Epithelial cell of proximal tubule (primary cell): ENCODE measurements around the gene TEX264. TPM values are rescaled to one million over a fixed set of nuclear protein-coding genes. Genes with fewer than 3 reads are reported as not detected.
A peak's percentile ranks its signal among the peaks of the same experiment; 100 is the strongest.
"Not testable (repeated sequence)": the region's sequence is repeated elsewhere in the genome, so short reads cannot be mapped to it uniquely, and the experiment has no call there.

ENCODE experiments used
- DNase-seq: peaks from one replicate; pipeline ENCODE4 v3.0.0-alpha.2; 2011; ENCODE audit warnings: low read depth
- H3K4me3 ChIP-seq: 2 replicates; pipeline ENCODE4 v1.5.1; 2011; ENCODE audit warnings: low read depth, mild to moderate bottlenecking, low read length
- total RNA-seq: library from RNA; depleted of rRNA; stranded (reverse); fragments of >200 nt; gene quantifications from 2 replicates; pipeline ENCODE4 v1.2.3, GENCODE V29; 2015
- TF ChIP-seq, protein P1 (sequence below): conservative IDR thresholded peaks from 2 replicates; pipeline ENCODE4 v1.5.1; 2012; ENCODE audit warnings: low read depth, mild to moderate bottlenecking, low read length

TEX264 gene
- total RNA-seq, 1 donor from 2014 or later = 55.3 TPM

DNA sequence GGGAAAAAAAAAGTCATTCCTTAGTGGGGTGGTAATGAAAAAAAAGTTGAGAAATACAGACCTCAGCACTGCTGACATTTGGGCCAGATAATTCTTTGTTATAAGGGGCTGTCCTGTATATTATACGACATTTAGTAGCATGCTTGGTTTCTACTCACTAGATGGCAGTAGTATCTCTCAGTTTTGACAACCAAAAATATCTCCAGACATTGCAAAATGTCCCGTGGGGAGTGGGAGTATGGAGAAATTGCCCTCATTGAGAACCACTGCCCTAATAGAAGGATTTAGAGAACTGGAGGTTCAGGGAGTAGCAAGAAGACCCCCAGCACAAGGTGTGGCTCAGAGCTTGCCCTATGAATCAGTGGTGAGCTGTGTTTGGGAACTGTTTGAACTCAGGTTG is 28.6 kb upstream of the TEX264 start:
- DNase-seq = no peak
- TF ChIP-seq, protein P1, sequence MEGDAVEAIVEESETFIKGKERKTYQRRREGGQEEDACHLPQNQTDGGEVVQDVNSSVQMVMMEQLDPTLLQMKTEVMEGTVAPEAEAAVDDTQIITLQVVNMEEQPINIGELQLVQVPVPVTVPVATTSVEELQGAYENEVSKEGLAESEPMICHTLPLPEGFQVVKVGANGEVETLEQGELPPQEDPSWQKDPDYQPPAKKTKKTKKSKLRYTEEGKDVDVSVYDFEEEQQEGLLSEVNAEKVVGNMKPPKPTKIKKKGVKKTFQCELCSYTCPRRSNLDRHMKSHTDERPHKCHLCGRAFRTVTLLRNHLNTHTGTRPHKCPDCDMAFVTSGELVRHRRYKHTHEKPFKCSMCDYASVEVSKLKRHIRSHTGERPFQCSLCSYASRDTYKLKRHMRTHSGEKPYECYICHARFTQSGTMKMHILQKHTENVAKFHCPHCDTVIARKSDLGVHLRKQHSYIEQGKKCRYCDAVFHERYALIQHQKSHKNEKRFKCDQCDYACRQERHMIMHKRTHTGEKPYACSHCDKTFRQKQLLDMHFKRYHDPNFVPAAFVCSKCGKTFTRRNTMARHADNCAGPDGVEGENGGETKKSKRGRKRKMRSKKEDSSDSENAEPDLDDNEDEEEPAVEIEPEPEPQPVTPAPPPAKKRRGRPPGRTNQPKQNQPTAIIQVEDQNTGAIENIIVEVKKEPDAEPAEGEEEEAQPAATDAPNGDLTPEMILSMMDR = peak; percentile 45
- no peak overlapping the region for H3K4me3 ChIP-seq

DNA sequence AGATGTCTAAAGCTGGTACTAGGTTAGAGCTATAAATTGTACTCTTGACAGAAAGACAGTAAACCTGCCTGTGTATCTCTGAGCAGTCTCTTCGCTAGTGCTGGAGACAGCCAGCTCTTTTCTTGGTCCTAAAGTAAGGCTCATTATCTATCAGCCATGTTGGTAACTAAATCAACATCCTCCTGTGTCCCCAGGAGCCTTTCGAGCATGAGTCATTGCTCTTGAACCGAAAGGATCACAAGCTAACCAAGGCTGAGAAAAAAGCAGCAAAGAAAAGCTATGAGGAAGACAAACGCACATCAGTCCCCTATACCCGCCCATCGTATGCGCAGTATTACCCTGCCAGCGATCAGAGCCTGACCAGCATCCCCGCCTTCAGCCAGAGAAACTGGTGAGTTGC is 25.0 kb upstream of the TEX264 start:
- no peak overlapping the region for H3K4me3 ChIP-seq
- DNase-seq = no peak
- TF ChIP-seq, protein P1 = no peak

- DNase-seq, H3K4me3 ChIP-seq: not testable (repeated sequence)
Observed at GRCh38 chr3:51652103-51652502, 18.9 kb upstream of the TEX264 start.

DNA sequence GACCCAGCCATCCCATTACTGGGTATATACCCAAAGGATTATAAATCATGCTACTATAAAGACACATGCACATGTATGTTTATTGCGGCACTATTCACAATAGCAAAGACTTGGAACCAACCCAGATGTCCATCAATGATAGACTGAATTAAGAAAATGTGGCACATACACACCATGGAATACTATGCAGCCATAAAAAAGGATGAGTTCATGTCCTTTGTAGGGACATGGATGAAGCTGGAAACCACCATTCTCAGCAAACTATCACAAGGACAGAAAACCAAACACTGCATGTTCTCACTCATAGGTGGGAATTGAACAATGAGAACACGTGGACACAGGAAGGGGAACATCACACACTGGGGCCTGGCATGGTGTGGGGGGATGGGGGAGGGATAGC is 17.6 kb upstream of the TEX264 start:
- not testable (repeated sequence) for H3K4me3 ChIP-seq, DNase-seq

DNA sequence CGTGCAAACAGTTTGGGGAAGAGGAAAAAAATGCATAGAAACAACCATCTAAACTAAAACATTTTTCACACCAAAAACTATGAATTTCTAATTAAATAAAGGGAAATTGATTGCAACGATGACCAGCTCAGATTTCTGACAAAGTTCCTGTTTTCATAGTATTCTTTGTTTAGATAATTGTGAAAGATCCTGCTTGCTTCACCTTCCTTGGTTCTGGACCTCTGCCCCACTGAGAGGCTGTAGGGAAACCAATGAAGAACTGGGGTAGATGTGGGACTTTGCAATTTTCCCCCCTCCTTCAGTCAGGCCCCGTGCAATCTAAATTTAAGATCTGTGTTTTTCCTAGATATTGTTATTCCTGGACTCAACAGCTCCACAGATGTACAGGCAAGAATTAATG is 13.8 kb upstream of the TEX264 start:
- H3K4me3 ChIP-seq = no peak overlapping the region
- DNase-seq = no peak
- TF ChIP-seq, protein P1 = no peak

- no peak for DNase-seq
- TF ChIP-seq, protein P1 = no peak
- H3K4me3 ChIP-seq = no peak overlapping the region
Observed at GRCh38 chr3:51659942-51660341, 11.1 kb upstream of the TEX264 start.

- DNase-seq = no peak
- H3K4me3 ChIP-seq = no peak overlapping the region
- TF ChIP-seq, protein P1 = no peak
Observed at GRCh38 chr3:51662456-51662855, 8.6 kb upstream of the TEX264 start.

DNA sequence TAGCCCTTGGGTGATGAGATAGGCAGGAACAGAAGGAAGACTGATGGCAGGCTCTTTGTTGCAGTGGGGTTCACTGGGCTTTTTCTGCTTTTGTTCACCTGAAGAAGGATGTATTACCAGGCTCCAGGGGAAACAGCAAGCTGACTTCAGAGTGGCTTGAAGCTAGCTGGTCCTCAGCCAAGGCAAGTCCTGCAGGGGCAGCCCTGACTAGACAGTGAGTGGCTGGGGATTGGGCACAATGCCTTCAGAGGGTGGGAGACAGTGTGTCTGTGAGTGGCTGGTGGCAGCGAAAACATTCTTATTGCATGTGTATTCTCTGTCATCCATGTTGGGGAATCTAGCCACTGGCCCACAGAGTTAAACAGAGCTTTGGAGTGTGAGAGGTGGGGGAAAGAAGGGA is 2.3 kb upstream of the TEX264 start:
- no peak overlapping the region for H3K4me3 ChIP-seq
- TF ChIP-seq, protein P1 = no peak
- DNase-seq = no peak
